ENCODE results near the gene DCXR. TPM values are rescaled to one million over a fixed set of nuclear protein-coding genes. Genes with fewer than 3 reads are reported as not detected.

DCXR gene
- total RNA-seq, 2 donors from 2014 or later, result 235 to 744 TPM

GRCh38 chr17:82009413-82009812 is 28.1 kb downstream of the DCXR start:
- H3K4me1 ChIP-seq (replicated peaks), result no peaks in the 10 kb centered on the region
- WGBS, result 82% methylated on average over 15 of the region's 15 CpGs
- H3K9me3 ChIP-seq, result no peaks in the 10 kb centered on the region
- H3K27me3 ChIP-seq (replicated peaks; ENCODE audit: insufficient read depth), result no peaks in the 10 kb centered on the region
- no peak overlapping the region for H3K27ac ChIP-seq
- no peak overlapping the region for H3K4me3 ChIP-seq
- H3K36me3 ChIP-seq, result no peaks in the 10 kb centered on the region
- DNase-seq (ENCODE audit: low spot score), result no peak
- intact Hi-C loops (cut with DNase I), result no loop called here
- no peak for TF ChIP-seq CTCF (IDR thresholded peaks at IDR 0.05)
- TF ChIP-seq POLR2AphosphoS5 (IDR thresholded peaks at IDR 0.05), result no peak
- no peak for TF ChIP-seq POLR2A (IDR thresholded peaks at IDR 0.05)

GRCh38 chr17:82008941-82009405 is 28.5 kb downstream of the DCXR start:
- intact Hi-C loops (cut with DNase I), result no loop called here
- Histone ChIP-seq H3K9me3 (no peaks in the 10 kb centered on the region), H3K4me1 (replicated peaks) (no peaks in the 10 kb centered on the region), H3K27me3 (replicated peaks; ENCODE audit: insufficient read depth) (no peaks in the 10 kb centered on the region), H3K36me3 (no peaks in the 10 kb centered on the region), H3K4me3 (no peak overlapping the region), H3K27ac (no peak overlapping the region)
- 92% methylated on average over 27 of the region's 28 CpGs for WGBS
- DNase-seq (ENCODE audit: low spot score), result no peak
- TF ChIP-seq POLR2A (IDR thresholded peaks at IDR 0.05) (no peak), POLR2AphosphoS5 (IDR thresholded peaks at IDR 0.05) (no peak), CTCF (IDR thresholded peaks at IDR 0.05) (no peak)

- Histone ChIP-seq H3K9me3 (no peaks in the 10 kb centered on the region), H3K27me3 (replicated peaks; ENCODE audit: insufficient read depth) (no peaks in the 10 kb centered on the region), H3K4me3 (no peak overlapping the region), H3K4me1 (replicated peaks) (no peaks in the 10 kb centered on the region), H3K36me3 (no peaks in the 10 kb centered on the region), H3K27ac (no peak overlapping the region)
- TF ChIP-seq POLR2AphosphoS5 (IDR thresholded peaks at IDR 0.05) (no peak), POLR2A (IDR thresholded peaks at IDR 0.05) (no peak), CTCF (IDR thresholded peaks at IDR 0.05) (no peak)
- DNase-seq (ENCODE audit: low spot score), result no peak
- 82% methylated on average over 25 of the region's 26 CpGs for WGBS
- intact Hi-C loops (cut with DNase I), result no loop called here
Observed at GRCh38 chr17:82008258-82008940, 29.1 kb downstream of the DCXR start.

GRCh38 chr17:82007495-82008257 is 29.8 kb downstream of the DCXR start:
- intact Hi-C loops (cut with DNase I), result no loop called here
- H3K4me1 ChIP-seq (replicated peaks), result no peaks in the 10 kb centered on the region
- H3K27me3 ChIP-seq (replicated peaks; ENCODE audit: insufficient read depth), result no peaks in the 10 kb centered on the region
- TF ChIP-seq POLR2AphosphoS5 (IDR thresholded peaks at IDR 0.05), result no peak
- TF ChIP-seq CTCF (IDR thresholded peaks at IDR 0.05), result no peak
- TF ChIP-seq POLR2A (IDR thresholded peaks at IDR 0.05), result no peak
- H3K4me3 ChIP-seq, result no peak overlapping the region
- H3K27ac ChIP-seq, result no peak overlapping the region
- WGBS, result 76% methylated on average over 29 of the region's 30 CpGs
- no peaks in the 10 kb centered on the region for H3K36me3 ChIP-seq
- DNase-seq (ENCODE audit: low spot score), result no peak
- no peaks in the 10 kb centered on the region for H3K9me3 ChIP-seq

GRCh38 chr17:82007228-82007494 is 30.3 kb downstream of the DCXR start:
- intact Hi-C loops (cut with DNase I), result no loop called here
- Histone ChIP-seq H3K4me3 (no peak overlapping the region), H3K27me3 (replicated peaks; ENCODE audit: insufficient read depth) (no peaks in the 10 kb centered on the region), H3K4me1 (replicated peaks) (no peaks in the 10 kb centered on the region), H3K27ac (no peak overlapping the region), H3K9me3 (no peaks in the 10 kb centered on the region), H3K36me3 (no peaks in the 10 kb centered on the region)
- DNase-seq (ENCODE audit: low spot score), result no peak
- no peak for TF ChIP-seq CTCF (IDR thresholded peaks at IDR 0.05)
- no peak for TF ChIP-seq POLR2A (IDR thresholded peaks at IDR 0.05)
- no peak for TF ChIP-seq POLR2AphosphoS5 (IDR thresholded peaks at IDR 0.05)
- 83% methylated on average over 5 of the region's 6 CpGs for WGBS
